Measurements from ENCODE around the gene TFAP2A.

TFAP2A gene

DNA sequence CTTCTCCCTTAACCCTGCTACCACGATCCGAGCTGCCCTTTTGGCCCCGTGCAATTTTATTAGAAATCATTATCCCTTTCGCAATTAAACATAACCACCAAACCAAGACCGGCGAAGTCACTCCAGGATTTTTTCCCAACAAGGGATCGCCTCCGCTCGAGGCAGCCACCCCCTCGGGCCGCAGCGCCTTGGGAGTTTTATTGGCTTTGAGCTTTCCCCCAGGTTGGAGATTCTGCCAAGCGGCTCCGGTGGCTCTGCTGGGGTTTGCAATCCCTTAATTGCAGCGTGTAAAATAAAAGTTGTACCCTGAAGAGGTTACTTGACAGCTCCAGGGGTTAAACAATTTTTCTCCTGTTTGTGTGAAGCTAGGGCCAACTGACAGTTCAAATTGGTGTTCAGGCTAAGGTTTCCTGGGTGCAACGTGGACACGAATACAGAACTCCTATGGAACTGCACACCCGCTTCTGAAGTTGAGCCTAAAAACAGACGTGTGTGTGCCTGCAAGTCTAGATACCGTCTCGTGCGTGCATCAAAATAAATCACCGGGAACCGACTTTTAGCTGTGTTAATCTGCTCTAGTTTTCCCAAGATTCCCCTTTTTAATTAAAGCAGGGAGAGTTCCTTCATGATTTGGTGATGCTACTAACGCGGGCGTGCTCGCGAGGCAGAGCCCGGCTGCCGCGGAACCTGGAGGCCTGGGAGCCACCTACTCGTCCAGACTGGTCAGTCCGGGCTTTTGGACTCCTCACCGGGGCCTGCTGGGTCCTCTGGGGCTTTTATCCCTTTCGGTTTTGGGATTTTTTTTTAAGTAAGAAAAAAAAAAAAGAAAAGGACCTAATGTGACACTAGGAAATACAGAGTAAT is 975 bp upstream of the TFAP2A start:
- in situ Hi-C loops (cut with MboI; ENCODE audit: low sequenced_read_pairs): no loop called here

DNA sequence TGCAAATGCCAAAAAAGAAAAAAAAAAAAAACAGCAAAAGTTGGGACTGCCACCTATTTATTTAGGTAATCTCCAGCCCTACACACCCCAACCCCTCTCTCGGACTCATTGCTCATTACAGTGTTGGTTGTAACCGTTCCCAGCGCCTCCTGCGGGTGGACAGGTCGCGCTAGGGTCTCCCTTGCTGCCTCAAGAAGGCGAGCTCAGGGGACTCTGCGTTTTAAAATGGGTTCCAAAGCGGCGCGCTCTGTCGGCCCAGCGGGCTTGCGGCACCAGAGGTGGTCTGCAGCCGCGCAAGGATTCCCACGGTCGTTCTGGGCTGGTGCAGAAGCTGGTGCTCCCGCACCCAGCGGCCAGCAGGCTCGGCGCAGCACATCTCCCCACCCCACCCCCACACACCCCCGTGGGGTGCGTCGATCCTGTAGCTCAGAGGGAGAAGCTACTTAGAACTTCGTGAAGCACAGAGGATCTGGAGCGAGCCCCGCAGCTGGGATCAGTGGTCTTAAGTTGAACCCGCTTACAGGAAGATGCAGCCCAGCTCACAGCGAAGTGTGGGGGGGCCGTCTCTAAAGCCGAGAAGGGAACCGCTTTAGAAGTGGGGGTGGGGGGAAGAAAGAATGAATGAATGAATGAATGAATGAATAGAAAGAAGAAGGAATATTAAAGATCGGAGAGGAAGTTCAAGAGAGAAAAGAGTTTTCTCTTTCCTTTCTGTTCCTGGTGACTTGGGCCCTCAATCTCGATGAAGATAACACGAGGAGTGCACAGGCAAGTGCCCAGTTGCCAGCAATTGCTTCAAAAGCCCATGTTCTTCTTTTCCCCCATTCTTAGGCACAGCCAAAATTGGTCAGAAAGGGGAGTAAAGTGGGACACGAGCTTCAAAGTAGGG is 780 bp downstream of the TFAP2A start:
- in situ Hi-C loops (cut with MboI; ENCODE audit: low sequenced_read_pairs): no loop called here

DNA sequence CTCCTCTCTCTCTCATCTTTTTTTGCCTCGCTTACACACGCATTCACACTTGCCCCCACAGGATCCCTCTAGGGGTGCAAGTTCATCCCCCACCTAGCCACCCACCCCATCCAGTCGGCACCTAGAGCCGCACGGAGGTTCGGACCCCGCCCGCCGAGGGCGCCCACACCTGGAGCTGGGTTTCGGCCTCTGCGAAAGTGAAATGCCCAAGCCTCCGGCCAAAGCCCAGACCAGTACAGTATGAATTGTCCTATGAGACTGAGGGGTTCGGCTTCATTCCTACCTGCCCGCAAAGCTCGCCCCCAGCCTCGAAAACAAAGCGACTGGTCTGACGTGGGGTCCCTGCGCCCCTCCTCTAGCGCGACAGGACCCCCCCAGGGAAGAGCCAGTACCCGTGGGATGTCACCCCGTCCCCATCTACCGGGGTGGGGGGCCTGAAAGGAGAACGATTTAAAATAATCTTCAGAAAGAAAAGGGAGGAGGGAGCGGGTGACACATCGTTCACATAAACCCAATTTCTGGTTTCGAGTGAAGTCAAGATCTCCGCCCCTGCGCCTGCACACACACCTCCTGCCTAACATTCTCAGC is 1.5 kb downstream of the TFAP2A start:
- in situ Hi-C loops (cut with MboI; ENCODE audit: low sequenced_read_pairs): no loop called here

DNA sequence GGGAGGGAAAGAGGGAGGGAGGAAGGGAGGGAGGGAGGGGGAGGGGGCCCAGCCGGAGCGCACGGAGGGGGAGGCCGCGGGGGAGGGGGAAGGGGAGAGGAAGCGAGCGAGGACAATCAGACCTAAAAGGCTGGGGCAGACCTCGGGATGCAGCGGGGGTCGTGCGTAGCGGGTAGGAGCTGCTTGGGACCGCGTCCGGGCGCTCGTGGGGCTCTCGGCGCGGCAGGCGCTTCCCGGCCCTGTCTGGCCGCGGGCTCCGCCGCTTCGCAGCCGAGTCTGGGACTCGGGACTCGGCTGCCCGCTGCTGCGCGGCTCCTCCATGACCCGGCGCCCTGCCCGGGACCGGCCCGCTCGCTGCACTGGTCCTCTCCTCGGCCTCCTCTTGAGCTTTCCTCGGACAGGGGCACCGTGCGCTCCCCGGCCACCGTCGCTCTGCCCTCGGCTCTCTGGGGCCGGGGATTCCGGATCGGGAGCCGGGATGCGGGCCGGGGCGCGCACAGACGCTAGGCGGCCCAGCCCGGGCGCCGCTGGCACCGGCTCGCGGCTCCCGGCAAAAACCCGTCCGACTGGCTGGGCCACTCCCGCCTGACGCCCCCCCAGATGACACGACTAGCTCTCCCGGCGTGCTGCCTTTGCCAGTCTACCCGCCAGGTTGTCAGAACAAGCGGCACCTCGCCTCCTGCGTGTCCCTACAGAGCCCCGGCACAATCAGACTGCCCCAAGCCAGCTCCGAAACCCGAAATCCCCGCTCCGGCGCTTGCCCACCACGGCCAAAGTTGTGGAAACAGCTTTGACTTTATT is 2.2 kb downstream of the TFAP2A start:
- in situ Hi-C loops (cut with MboI; ENCODE audit: low sequenced_read_pairs): no loop called here

DNA sequence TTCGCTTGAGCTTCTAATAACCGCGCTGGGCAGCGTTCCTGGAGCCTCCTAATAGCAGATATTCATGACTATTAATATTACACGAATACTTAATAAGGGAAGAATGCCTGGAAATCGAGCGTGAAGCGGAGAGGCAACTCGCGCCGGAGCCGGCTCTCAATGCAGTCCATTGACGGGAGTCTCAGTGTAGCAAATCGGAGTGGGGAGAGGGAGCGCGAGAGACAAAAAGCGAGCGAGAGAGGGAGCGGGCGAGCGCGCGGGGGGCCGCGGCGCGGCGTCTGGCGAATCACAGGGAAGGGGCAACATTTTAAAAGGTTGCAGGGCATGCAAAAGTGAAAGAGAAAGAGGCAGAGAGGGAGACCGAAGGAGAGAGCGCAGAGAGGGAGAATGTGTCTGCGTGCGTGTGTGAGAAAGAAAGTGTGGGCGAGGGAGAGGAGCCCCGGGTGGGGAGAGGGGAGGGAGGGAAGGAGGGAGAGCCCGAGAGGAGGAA is 2.9 kb downstream of the TFAP2A start:
- in situ Hi-C loops (cut with MboI; ENCODE audit: low sequenced_read_pairs): no loop called here

DNA sequence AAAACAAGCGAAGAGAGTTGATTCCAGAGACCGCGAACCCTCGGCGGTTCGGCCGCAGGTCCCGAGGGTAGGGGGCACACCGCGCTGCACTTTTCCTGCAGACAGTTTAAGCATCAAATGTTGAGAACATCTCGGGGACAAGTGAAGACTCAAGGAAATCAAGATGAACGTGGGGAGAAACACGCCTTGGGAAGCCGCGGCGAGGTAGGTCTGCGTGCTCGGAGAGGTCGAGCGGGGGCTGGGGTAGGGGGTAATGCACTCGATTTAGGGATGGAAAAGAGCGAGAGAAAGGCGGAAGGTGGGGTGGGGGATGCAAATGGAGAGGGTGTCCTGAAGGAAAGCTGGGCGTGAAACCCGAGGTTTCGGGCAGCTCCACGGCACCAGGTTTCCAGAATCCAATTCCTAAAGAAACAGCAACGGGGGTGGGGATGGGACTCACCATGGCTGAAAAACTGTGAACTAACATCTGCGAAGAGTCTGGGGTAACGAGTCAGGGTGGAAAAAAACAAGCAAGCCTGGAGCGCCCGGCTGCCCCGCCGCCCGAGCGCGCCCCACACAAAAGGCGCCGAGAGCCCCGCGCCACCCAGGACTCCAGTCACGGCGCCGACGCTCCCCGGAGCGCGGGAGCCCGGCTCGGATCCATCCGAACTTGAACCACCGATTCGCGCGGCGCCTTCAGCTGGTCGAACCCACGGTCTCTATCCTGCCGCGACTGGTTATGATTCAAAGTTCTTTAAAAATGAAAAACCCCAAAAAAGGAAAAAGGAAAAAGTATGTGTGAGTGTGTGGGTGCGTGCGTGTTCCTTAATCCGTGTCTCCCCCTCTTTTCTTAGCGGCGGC is 3.5 kb downstream of the TFAP2A start:
- in situ Hi-C loops (cut with MboI; ENCODE audit: low sequenced_read_pairs): no loop called here

DNA sequence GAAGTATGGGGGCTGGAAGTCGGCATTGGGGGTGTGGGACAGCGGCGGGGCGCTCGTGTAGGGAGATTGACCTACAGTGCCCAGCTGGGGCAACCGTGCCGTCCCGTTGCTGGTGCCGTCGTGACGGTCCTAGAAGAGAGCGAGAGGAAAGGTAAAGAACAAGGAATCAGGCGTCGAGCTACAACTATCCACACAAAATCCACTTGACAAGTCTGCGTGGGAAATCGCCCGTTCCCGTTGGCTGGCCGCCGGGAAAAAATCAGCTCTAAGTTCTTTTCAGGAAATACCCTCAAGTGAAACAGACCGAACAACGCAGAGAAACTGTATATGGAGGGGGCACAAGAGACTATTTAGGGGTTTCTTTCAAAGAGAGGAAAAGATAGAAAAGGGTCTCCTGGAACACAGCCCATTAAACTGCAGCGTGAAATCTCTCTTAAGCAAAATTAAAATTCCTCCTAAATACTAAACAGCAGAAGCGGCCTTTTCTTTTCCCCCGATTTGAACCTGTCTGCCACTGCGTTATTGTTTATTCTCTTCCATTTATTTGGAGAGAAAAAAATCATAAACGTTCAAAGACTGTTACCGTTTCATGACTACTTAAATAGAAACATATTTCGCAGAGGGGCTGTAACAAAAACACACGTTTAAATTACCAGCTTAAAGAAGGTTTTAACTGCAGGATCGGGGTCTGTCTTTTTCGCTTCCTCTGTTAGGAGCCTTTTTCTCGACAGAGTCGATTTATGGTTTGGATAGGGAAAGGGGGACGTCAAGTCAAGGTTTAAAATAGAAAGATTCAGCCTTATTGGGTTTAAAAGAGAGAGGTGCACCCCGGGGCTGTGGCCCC is 4.4 kb downstream of the TFAP2A start:
- in situ Hi-C loops (cut with MboI; ENCODE audit: low sequenced_read_pairs): no loop called here

DNA sequence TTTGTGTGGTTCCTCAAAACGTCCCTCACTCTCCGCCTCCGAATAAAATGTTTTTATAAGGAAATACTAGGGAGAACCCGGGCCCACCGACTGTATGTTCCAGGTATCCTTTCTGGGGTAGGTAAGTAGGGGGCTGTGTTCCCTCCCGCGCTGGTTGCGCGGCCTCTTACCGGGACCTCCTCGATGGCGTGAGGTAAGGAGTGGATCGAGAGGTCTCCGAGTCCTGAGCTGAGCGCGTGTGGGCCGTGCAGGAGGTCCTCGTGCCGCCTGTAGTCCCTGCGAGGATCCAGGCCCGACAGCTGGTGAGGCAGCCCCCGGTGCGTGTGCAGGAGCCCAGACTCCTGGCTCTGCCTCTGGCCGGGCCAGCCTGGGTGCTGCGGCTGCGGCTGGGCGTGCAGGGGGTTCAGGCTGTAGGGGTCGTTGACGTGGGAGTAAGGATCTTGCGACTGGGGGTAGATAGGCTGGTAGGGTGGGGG is 5.1 kb downstream of the TFAP2A start:
- in situ Hi-C loops (cut with MboI; ENCODE audit: low sequenced_read_pairs): no loop called here

DNA sequence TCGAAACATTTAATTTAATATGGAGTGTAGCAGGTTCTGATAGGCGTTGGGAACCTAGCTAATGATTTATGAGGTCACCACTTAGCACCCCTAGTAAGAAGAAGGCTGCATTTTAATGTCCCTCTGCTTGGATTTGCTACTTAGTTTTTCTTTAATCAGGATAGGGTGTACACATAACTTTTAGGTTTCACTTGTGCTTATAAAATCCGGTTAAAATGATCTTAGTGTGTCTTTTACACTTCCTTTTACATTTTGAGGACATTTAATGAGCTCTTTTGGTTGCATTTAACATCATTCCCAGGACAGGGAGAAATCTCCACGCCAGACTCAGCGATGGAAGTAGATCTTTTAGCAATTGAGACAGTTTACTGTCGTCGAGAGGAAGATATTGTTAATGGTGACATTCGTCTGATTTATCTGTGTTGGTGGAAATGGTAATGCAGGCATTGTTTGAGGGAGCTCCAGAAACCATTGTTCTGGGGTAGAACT is 5.6 kb downstream of the TFAP2A start:
- in situ Hi-C loops (cut with MboI; ENCODE audit: low sequenced_read_pairs): no loop called here

DNA sequence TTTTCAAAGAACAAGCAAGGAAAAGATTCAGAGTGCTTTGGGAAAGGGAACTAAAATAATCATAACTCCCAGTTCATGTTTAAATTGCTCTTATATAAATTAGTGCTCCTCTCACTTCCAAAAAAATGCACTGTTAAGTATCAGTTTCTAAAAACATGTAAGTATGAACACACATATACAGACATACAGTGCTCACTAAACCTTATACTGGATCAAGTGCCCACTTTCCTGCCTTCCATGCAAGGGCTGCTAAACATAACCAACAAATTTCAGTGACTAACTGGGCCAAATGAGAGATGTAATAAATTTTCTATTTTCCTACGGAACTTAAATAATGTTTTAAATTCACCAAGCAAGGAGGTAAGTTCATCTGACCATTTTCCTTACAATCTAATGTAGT is 6.4 kb downstream of the TFAP2A start:
- in situ Hi-C loops (cut with MboI; ENCODE audit: low sequenced_read_pairs): no loop called here

DNA sequence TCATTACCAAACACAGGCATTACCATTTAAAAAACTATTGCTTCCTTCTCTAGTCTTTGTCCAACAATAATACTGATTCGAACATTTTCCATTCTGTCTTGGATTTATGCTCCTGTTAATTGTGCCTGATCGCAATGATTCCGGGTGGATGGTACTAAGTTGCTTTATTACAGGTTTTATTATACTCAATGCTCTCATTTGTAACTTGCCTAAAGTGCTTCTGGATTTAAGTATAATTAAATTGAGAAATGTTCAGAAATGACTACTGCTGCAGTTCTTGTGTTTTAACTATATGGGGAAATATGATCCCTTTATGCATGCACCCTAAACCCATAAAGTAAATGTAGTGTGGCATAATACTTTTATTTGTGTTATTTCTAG is 7.2 kb downstream of the TFAP2A start:
- in situ Hi-C loops (cut with MboI; ENCODE audit: low sequenced_read_pairs): no loop called here

DNA sequence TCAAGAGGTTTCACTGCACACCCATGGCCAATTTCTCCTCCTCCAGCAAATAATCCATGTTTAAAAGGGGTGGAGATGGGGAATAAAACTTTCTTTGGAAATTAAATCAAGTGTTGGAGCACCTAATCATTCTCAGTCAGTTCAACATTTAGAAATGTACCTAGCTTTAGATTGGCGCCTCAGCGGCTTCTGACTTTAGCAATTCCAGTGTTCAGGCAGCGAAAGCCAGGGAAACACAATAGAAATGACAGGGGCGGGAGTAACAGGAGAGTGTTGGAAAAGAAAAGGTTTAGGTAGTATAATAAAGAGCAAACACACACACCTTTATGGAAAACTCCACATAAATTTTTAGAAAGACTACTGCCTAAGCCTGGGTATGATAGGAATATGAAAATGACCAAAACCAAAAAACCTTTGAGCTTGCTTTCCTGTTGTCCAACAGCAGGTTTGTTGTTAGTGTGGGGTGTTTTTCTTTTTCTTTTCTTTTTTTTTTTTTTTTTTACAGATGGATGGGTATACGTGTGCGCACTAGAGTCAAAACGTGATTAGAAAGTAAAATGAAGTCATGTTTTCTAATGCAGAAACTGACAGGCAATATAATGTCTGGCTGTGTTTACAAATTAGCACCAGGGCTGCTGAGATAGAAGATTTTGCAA is 7.7 kb downstream of the TFAP2A start:
- in situ Hi-C loops (cut with MboI; ENCODE audit: low sequenced_read_pairs): no loop called here

DNA sequence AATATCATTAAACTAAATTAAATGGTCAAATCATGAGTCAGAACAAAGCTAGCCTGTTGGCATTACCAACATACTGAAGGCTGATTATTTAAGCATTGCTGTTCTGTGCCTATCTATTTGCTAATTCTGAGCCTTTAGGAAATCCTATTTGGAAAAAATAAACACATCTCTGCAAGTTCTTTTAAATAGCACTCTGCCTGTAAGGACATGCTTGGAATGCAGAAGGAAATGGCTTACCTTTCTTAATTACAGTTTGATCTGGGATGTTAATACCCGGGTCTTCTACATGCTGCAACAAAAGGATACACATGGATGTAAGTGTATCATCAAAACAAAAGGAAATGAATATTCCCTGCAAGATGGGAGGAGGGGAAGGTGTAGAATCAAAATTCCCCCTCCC is 8.3 kb downstream of the TFAP2A start:
- in situ Hi-C loops (cut with MboI; ENCODE audit: low sequenced_read_pairs): no loop called here

DNA sequence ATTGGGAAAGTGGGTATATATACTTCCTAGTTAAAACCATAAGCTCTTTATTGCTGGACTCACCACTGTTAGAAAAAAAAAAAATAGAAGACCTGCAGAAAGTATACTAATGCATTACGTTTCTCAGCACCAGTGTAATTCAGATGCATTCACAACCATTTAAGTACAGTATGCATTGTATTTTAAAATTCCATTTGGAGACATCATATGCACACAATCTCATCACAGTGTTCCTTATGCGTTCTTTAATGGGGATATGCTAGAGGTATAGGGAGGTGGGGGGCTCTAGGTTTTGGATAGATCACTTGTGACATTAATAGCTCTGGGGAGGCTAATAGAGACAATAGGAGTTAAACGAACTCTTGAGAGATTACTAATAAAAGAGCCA is 9.4 kb downstream of the TFAP2A start:
- in situ Hi-C loops (cut with MboI; ENCODE audit: low sequenced_read_pairs): no loop called here

DNA sequence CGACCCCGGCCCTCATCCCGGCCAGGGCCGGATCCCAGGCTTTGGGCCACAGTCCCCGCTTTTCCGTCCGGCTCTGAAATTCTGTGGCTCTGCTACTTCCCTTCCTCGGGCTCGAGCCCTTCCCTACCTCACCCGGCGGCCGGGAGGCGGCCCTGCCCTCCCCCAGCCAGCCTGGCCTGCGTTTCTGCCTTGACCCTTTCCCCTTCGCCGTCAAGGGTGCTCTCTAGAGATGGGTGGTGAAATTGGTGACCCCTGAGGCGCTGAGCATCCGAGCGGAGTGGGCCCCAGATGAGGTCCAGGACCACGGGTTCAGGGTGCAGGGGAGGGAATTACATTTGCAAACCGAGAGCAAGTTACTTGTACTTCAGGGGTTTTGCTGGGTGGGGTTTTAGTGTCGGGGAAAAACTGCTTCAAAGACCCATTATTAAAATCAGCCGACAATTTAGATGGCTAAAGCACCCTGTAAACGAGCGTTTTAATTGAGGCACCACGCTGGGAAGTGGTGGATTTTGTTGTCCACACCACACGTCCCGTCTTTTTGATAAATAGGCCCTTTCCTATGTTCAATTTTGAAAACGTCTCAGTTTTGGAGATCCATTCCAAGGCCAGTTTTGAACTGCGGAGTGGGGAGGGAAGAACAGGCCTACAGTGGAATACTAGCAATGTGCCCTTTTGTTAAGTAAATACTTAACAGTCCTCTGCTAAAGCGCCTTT is 9.9 kb downstream of the TFAP2A start:
- in situ Hi-C loops (cut with MboI; ENCODE audit: low sequenced_read_pairs): no loop called here

DNA sequence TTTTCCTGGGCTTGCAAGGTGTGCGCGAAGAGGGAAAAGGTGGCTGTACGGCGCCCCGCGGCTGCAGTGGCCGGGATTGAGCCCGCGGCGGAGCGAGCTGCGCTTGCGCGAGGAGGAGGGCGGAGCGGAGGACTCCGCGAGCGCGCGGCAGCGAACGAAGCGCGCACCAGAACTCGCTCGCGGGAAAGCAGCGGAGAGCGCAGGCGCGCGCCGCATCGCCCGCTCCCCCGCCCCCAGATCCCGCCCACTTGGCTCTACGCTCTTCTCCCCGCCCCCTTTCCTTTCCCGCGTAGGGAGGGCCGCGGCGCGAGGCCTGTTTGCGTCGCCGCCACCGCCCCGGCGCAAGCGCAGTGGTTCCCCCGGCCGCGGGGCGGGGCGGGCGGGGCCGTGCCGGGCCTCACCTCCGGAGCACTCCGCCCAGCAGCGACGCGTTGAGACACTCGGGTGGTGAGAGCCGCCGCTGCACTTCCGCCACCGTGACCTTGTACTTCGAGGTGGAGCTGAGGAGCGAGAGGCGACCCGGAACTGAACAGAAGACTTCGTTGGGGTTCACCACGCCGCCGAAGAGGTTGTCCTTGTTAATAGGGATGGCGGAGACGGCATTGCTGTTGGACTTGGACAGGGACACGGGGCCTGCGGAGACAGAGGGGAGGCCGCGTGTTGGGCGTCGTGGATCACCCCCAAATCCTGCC is 10.6 kb downstream of the TFAP2A start:
- in situ Hi-C loops (cut with MboI; ENCODE audit: low sequenced_read_pairs): no loop called here
